GM20431 (cell line): Measurements from ENCODE around the gene BORCS5.
"Not testable (repeated sequence)": the region's sequence is repeated elsewhere in the genome, so short reads cannot be mapped to it uniquely, and the experiment has no call there.

Experiments used
- in situ Hi-C: fragments of 300-500 bp; cut with MseI, MboI; formaldehyde crosslinking; loops from one replicate; pipeline ENCODE4 v1.15.0; 2020; ENCODE audit warnings: low sequenced_read_pairs; ENCODE audit not compliant: unreplicated experiment

The BORCS5 gene

DNA sequence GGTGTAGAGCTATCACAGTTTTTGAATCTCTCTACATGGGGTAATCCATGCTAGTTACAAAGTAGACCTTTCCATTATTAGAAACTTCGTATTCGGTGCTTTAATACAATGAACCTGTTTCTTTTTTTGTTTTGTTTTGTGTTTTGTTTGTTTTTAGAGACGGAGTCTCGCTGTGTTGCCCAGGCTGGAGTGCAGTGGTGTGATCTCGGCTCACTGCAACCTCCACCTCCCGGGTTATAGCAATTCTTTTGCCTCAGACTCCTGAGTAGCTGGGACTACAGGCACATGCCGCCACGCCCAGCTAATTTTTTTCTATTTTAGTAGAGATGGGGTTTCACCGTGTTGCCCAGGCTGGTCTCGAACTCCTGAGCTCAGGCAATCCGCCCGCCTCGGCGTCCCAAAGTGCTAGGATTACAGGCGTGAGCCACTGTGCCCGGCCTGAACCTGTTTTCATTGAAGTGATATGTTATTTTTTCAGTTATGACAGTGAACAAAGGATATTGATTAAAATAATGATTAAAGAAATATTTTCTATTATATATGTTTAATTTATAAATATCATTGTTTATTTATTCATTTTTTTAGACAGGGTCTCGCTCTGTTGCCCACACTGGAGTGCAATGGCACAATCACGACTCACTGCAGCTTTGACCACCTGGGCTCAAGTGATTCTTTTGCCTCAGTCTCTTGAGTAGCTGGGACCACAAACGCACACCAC lies 5.3 kb upstream of the BORCS5 start:
- in situ Hi-C loops, result not testable (repeated sequence)

DNA sequence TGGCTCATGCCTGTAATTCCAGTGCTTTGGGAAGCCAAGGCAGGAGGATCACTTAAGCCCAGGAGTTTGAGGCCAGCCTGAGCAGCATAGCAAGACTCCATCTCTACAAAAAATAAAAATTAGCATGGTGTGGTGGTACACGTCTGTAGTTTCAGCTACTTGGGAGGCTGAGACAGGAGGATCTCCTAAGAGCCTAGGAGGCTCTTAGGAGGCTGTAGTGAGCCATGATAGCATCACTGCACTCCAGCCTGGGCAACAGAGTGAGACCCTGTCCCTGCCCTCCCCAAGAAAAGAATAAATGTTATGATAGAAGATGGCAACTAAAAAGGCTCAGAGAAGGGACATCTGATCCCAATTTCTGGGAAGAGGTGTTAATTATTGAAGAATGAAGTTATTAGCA lies 3.6 kb upstream of the BORCS5 start:
- in situ Hi-C loops, result no loop called here

DNA sequence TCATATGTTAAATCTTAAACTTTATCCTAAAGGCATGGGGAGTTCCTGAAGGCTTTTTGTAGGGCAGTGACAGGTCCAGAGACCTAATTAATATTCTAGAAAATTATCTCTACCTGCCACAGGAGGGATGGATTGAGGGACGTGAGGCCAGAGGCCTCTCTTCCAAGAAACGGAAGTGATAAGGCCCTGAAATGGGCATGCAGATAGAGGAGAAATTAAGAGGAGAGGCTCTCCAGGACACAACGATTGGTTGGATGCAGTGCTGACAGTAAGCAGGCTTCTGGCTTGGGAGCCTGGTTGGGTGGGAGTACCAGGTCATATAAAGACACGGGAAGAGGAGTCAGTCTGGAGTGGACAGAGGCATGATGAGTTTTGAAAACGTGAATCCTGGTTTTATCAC lies 3.1 kb upstream of the BORCS5 start:
- in situ Hi-C loops, result no loop called here

DNA sequence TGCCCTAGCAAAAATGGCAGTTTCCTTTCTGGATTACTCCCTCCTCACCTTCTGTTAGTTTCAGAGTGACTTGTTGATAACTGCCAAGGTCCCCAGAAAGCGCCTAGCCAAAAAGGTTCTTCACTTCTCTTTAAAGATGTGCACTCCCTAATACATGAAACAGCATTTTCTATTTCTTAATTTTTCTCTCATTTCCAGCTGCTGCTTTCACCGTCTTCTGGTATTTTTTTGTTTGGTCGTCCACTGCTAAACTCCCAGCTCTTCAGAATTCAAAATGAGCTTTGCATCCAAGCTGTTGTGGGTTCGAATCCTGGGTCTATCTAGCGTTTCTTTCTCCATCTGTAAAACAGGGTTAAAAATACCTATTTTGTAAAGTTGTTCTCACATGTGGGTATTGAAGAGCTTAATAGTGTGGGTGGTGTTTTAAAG lies 397 bp upstream of the BORCS5 start:
- in situ Hi-C loops, result no loop called here

DNA sequence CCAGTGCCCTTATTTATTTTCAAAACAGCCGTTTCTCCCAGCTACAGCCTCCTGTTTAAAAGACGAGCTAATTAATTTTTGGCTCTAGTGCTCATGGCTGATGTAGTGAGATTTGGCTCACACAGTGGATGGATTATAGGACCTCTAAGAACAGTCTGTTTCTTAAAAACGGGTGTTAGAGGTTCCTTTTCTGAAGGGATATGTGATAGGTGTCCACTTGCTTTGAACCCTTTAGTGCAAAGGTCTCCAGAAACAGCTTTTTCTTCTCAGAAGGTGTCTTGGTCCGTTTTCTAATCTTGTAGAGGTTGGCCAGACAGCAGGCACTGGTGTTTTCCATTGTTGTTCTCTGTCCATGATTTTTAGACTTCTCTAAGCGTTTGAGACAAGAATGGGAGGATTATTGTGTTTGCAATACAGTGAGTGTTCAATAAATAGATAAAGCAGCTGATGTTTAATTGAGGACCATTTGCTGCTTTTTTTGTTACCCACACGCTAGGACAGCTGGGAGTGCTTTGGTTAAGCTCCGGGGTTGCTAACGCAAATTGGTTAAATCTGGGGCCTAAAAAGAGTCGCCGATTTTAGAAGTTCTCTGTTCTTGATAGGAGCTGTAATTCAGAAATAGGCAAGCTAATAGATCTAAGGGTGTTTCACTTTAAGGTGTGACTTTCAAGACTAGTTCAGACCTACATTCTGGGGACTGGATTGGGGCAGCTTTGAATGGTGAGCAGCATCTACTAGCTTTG lies 1.0 kb downstream of the BORCS5 start:
- in situ Hi-C loops, result no loop called here

DNA sequence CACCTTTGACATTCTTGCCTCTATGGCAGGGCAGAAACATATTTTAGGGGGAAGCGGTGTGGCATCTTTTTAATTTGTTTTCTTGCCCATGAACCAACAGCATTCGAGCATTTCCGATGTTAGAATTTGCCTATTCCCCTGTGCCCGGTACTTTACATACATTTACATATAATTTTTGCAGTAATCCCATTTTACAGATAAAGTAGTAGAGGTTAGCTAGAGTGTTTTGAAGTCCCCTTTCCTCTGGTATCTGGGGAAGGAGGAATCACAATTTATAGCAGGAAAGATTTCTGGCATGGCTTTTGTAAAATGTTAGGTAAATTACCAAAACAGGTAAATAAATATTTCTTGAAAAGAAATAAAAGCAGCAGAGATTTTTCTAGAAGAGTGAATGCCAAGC lies 1.6 kb downstream of the BORCS5 start:
- in situ Hi-C loops, result no loop called here

DNA sequence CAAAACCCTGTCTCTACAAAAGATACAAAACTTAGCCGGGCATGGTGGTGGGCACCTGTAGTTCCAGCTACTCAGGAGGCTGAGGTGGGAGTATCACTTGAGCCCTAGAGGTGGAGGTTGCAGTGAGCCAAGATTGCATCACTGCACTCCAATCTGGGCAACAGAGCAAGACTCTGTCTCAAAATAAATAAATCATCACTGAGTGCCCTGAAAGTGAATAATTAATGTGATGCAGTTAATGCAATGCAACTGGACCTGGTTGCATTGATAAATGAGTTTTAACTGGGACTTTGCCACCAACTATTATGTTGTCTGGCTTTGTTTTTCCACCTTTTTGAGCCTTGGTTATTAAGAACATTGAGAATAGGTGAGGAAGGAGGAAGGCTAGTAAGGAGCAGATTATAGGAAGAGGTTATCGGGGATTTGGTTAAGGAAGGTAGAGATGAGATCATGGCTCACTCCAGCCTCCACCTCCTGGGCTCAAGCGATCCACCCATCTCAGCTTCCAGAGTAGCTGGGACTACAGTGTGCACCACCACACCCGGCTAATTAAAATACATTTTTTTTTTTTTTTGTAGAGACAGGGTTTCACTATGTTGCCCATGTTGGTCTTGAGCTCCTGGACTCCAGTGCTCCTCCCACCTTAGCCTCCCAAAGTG lies 8.0 kb downstream of the BORCS5 start:
- in situ Hi-C loops, result no loop called here

DNA sequence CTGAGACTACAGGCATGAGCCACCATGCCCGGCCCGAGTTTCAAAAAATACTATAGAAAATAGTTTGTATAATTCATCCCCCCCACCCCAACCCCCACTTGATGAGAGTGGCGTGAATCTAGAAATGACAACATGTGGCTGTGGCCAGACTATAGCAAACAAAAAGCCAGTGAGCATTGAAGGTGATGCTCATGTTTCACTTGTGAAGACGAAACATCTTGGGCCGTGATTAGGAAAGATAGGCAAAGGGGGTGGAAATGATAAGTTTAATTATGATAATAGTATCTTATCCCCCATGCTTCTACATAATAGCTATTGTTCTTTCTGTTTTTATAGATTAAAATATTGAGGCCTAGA lies 8.5 kb downstream of the BORCS5 start:
- in situ Hi-C loops, result no loop called here

DNA sequence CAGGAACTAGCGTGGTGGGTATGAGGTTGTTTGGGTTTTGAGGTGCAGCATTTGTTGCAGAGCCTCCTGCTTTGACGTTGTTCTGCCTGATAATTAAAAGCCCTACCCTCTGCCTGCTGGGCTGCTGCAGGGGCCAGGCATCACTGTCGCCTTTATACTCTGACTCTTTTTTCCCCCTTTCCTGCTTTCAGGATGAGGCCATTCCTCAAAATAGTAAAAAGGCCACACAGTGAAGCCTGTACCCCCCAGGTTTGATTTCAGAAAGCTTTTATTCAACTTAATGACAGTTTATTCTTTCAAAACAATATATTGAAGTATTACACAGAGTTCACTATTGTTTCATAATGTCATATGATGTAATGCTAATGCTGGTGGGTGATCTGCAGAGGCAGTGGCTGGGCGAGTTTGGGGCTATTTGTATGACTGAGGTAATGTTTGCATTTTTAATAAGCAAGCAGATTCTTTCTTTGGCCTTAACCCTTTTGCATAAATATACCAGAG lies 9.1 kb downstream of the BORCS5 start:
- in situ Hi-C loops, result no loop called here

DNA sequence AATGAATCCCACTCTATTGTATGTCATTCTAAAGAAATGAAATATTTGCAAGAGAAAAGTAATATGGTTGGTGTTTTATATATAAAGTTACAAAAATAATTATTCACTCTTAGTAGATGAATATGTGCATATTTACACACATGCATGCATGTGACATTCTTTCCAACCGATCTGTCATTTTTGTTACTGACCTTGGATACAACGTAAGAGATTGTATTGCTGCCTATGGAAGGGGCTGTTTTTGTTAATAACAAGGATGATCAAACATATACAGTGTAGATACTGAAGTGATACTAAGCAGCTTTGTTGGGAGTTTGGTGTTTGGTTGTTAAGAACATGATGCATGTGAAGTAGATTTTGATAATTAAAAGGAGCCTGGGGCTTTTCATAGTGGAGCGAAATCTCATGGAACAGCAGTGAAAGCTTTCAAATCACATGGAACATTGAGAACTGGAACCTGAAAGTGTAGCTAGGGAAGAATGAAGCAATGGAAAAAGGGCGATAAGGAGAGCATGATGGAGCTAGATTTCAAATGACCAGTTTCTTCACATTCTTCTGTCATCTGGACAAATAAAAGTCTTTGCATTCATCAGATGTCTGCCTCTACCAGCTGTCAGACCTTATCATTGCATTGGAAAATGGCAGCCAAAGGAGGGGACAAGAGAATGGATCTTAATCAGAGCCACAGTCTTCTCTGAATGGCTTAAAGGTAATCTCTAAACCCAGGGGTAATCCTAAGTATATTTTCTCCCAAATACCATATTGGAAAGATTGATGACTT lies 10.0 kb downstream of the BORCS5 start:
- in situ Hi-C loops, result no loop called here

DNA sequence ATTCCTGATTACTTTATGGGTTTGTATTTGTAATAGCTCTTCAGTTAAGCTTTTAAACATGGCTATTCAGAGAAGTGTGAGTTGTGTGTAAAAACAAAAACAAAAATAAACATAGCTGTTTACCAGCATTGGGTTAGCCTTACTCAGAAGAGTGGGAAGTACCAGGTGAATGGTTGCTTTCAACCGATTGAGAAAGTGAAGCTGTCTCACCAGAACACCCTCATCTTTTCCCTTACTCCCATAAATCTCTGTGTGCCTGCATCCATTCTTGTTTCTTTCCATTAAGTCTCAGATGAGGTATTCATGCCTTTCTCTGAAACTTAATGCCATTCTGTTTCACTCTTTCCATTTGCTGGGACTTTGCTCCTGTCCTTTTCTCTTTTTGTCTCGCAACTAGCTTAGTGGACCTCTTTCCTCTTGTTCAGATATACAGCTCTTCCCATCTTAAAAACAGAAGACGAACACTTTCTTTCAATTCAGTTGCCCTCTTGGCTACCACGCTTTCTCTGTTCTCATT lies 10.7 kb downstream of the BORCS5 start:
- in situ Hi-C loops, result no loop called here

DNA sequence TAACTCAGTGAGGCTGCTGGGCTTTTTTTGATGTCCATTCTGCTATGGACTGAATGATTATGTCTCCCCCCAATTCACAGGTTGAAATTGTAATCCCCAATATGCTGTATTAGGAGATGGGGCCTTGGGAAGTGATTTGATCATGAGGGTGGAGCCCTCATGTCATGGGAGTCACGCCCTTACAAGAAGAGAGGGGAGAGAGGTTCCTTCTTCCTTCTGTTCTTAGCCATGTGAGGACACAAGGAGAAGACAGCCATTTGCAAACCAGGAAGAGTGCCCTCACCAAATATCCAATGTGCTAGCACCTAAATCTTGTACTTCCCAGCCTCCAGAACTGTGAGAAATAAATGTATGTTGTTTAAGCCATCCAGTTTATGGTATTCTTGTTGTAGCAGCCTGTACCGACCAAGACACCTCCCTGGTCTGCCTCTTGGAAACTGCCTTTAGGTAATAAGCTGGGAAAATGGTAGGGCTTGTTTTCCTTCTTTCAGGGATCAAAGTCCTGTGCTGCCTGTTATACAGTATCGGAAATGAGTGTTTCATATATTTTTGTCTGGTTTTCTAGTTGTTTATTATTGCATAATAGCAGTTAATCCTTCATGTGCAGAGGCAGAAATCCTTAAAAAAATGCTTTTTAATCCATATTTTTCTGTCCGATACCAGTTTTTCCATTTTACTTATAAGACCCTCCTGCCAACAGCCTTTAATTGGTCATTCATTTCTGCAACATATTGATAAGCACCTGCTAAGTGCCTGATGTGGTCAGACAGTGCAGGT lies 16.3 kb downstream of the BORCS5 start:
- in situ Hi-C loops, result no loop called here

DNA sequence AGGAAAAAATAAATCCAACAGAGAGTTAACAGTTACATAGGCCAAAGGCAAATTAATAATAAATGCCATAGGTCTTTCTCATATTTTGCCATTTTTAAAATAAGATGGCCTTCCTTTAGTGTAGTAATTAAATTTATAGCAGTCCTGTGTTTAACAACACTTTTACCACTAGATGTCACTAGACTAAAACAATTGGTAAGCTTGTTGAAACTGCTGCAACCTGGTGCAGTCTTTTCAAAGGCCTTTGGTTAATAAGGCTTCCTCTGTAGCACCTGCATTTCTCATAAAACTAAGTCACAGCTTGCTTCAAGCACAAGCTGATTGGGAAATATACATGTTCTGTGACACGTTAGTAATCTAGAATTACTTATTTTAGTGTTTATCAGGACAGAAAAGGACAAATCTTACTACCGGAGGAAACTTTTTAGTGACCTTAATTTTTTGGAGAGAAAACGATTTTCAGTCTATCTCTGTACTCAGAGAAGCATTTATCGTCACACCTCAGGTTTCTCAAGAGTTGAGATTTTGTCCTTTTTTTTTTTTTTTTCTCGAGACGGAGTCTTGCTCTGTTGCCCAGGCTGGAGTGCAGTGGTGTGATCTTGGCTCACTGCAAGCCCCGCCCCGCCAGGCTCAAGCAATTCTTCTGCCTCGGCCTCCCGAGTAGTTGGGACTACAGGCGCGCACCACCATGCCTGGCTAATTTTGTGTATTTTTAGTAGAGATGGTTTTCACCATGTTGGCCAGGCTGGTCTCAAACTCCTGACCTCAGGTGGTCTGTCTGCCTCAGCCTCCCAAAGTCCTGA lies 20.0 kb downstream of the BORCS5 start:
- in situ Hi-C loops, result loop anchor here (25.0 kb wide), 2 partner anchors 185 to 335 kb away; partner anchors contain the start of genes CDKN1B and DUSP16

DNA sequence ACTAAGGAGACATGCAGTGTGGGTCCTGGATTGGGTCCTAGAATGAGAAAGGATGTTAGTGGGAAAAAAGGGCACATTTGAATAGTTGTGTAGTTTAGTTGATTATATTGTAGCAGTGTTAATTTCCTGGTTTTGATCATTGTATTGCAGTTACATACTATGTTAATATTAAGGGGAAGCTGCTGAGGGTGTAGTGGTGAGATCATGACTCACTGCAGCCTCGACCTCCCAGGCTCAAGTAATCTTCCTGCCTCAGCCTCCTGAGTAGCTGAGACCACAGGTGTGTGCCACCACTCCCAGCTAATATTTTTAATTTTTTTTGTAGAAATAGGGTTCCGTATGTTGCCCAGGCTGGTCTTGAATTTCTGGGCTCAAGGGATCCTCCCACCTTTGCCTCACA lies 21.7 kb downstream of the BORCS5 start:
- in situ Hi-C loops, result loop anchor here (25.0 kb wide), 2 partner anchors 184 to 334 kb away; partner anchors contain the start of genes CDKN1B and DUSP16

DNA sequence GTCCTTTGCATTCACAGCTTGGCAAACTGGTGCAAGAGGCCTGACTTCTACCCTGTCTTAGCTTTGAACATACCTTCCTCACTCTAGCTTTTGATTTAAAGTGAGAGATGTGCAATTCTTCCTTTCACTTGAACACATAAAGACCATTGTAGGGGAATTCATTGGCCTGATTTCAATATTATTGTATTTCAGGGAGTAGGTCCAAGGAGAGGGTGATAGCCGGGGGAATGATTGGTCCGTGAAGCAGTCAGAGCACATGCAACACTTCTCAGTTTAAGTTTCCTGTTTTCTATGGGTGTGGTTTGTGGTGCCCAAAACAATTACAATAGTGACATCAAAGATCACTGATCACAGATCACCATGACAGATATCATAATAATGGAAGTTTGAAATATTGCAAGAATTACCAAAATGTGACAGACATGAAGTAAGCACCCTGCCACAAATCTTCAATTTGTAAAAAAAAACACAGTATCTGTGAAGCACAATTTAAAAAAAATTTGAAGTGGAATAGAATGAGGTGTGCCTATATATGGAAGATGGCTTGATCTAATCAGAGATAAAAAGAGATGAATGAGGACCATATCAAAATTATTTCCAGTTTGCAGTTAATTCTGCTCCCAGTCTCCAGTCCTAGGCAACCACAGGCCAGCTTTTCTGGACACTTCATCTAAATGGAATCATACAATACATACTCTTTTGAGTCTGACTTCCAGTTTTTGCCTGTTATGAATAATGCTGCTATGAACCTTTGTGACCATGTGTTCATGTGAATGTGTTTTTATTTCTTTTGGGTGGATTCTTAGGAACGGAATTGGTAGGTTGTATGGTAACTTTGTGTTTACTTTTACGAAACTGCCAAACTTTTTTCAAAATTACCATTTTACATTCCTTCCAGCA lies 23.2 kb downstream of the BORCS5 start:
- in situ Hi-C loops, result loop anchor here (25.0 kb wide), 2 partner anchors 182 to 332 kb away; partner anchors contain the start of genes CDKN1B and DUSP16

DNA sequence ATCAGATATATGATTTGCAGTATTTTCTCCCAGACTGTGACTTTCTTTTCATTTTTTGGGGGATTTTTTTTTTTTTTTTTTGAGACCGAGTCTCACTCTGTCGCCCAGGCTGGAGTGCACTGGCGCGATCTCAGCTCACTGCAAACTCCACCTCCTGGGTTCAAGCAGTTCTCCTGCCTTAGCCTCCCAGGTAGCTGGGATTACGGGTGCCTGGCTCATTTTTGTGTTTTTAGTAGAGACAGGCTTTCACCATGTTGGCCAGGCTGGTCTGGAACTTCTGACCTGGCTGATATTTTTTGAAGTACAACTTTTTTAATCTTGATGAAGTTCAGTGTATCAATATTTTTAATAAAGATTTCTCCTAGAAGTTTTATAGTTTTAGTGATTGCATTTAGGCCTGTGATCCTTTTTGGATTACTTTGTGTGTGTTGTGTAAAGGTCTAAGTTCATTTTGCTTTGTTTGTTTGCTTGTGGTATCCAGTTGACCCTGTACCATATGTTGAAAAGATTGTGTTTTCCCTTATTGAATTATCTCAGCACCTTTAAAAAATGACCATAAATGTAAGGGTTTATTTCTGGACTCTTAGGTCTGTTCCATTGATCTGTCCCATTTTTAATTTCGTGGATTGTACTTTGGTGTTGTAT lies 24.2 kb downstream of the BORCS5 start:
- in situ Hi-C loops, result loop anchor here (25.0 kb wide), 2 partner anchors 181 to 331 kb away; partner anchors contain the start of genes CDKN1B and DUSP16

DNA sequence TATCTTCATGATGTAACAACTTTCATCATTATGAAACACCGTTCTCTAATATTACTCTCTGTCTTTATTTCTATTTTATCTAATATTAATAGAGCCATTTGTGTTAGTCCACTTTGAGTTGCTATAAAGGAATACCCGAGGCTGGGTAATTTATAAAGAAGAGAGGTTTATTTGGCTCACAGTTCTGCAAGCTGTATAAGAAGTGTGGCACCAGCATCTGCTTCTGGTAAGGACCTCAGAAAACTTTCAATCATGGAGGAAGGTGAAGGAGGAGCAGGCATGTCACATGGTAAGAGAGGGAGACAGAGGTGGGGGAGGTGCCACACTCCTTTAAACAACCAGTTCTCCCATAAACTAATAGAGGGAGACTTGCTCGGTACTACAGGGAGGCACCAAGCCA lies 25.1 kb downstream of the BORCS5 start:
- in situ Hi-C loops, result loop anchor here (25.0 kb wide), 2 partner anchors 180 to 330 kb away; partner anchors contain the start of genes CDKN1B and DUSP16
